GM18502 (cell line): ENCODE results near the gene ZFP42.
"Not testable (repeated sequence)": the region's sequence is repeated elsewhere in the genome, so short reads cannot be mapped to it uniquely, and the experiment has no call there.

Experiments
- ATAC-seq: cut with Tn5 transposase; IDR thresholded peaks from one replicate; pipeline ENCODE4 v1.9.1; 2021; ENCODE audit warnings: mild to moderate bottlenecking; ENCODE audit not compliant: unreplicated experiment, poor library complexity

ZFP42 gene

DNA sequence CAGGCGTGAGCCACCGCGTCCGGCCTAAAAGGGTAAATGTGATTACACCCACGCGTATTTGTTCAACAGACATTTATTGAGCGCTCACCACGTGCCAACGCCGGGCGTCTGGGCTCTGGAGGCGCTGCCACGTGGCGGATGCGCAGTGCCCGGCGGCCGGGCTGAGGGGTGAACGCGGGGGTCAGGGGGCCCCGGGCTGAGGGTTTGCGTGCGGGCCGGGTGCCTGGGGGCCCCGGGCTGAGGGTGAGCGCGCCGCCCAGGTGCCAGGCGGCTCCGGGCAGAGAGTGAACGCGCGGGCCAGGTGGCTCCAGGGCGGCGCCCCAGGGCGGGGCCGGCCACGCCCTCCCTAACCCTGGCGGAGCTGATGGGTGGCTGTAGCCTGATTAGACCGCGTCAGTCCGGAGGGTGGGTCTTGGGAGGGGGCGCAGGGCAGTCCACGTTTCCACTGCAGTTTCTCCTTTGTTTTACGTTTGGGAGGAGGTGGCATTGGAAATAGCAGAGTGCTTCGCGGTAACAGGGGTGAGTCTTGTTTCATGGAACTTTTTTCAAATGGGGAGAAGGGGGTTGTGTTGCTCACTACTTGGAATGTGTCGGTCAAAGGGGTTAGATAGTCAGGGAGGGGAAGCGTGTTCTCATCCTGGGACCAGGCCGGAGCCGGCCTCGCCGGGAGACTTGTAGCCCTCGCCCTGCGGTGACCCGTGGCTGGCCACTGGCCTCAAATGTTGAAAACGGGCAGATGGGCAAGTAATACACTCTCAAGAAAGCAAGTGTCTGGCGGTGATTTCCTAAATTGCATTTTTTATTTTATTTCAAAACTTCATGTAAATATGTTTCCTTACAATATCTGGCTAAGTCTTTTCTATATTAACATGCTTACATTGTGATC is at the start of gene ZFP42:
Gene ZFP42, plus strand, starts transcription at position 450 of the 886 bp plus-strand sequence. CDS start 7,037 bp downstream, outside the sequence.
- no peak for ATAC-seq

DNA sequence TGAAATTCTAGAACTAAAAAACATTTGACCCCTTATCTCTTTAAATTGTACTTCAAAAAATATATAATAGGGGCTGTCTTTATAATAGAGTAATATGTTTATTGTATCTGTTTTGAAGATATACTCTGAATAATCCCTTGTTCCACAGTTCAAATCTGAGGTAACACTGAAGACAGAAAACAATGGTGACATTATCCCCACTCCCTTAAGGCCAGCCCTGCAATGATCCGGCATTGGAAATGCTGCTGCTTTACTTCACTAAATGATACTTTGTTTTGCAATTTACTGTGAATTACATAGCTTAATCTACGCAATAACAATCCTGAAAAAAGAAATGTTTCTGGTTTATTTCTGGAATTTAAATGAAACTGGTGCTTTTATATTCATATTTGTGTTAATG is 34.4 kb upstream of the ZFP42 start:
- ATAC-seq = no peak

DNA sequence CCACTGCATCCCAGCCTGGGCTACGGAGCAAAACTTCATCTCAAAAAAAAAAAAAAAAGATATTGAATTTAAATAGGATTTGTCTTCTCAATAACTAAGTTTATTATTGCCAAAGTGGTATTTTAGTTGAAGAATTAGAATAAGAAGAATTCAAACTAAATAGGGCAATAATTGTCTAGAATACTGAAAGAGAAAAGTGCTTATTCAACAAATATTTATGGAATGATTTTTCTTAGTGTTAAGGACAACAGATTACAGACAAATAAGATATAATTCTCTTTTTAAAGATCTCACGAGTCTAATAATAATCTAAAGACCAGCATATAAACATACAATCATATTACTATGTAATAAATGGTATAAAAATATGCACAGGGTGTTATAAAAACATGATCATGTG is 33.6 kb upstream of the ZFP42 start:
- no peak for ATAC-seq

DNA sequence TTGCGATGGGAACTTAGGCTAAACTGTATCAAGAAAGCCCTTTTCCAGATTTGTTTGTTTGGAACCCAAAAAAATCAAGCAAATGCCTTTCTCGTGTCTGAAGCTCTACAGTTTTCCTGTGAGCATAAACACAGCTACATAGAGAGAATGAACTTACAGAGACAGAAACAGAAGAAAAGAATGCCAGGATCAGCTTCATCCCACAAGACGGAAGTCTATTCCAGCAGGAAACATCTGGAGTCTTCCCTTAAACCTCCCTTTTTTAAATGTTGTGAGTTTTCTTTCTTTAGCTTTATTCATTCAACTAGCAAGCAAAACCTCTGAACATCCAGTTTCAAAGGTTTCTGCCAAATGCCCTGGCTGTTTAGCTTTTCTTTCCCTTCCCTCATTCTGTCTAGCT is 32.6 kb upstream of the ZFP42 start:
- no peak for ATAC-seq

DNA sequence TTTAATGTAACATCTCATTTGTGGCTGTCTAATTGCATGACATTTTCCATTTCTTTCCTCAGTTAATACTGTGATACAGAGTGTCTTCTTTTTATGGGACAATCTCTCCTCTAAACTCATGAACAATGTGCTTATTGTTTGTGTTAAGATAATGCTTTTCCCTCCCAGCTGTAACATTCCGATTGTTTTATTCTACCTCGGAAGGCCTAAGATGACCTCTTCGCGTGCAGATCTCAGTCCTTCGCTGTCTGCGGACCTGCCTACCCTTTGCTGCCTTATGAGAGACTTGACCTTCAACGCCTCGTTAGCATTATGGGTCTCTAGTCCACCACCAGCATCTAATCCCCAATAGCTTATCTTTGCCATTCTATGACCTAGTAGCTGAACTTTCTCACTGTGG is 29.8 kb upstream of the ZFP42 start:
- no peak for ATAC-seq

DNA sequence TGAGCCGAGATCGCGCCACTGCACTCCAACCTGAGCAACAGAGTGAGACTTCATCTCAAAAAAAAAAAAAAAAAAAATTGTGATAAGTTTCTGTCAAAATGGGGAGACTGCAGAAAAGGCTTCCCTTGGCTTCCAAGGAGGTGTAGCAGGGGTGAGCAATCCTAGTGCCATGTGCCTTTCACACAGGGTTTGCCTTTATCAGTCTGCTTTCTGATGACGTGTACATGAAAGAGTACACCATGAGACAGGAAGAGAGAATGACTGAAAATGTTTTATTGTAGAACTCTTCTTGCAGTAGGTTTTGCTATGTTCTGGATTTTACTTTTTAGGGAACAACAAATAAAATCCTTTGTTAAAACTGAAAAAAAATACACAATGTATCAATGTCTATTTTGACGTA is 23.4 kb upstream of the ZFP42 start:
- ATAC-seq = no peak

DNA sequence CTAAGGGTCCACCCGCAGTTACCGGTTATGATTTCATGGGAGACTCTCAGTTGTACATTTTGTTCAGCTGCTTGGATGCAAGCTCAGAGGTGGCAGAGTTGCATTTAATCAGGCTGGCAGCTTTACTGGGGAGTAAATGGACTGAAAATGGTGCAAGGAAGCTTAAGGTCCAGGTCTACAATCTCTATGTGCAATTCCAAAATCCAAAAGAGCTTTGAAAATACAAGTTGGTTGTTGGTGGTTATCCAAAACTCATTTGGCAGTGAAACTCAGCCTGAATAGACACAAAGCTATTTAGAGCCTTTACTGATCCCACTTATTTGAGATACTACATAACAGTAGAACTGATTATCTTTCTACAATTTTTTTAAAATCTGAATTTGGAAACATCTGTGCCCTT is 11.8 kb upstream of the ZFP42 start:
- no peak for ATAC-seq

DNA sequence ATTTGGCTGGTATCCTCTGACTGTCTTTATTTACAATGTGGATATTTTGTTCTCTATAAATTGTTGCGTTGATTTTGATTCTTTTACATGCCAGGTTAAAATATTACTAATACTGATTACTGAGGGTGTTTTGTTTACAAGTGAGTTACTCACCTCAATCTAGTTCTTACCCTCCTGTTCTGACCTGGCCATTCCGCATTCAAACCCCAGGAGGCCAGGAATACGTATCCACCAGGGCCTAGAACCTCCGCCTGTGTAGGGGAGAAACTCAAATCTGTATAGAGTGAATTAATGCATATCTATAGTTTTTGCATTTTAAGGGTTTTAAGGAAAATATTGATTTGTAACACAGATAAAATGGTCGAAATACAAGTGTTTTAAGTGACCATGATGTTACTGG is 2.6 kb upstream of the ZFP42 start:
- ATAC-seq = no peak

DNA sequence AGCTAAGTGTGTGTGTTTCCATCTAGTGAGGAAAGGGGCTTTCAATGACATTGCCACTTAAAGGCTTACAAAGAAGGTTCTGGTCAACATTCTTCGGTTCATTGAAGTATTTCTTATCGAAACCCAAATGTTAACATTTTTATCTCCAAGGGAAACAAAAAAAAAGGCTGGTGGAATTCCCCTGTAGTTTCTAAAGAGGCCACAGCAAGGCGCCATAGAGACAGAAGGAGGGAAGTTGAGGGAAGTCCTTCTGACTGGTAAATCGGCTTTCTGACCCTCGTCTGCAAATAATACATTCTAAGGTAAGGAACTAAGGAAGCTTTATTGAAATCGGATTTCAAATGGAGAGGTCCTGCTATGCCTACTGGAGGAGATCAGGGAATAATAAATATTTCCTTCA is 1.7 kb upstream of the ZFP42 start:
- ATAC-seq = no peak

DNA sequence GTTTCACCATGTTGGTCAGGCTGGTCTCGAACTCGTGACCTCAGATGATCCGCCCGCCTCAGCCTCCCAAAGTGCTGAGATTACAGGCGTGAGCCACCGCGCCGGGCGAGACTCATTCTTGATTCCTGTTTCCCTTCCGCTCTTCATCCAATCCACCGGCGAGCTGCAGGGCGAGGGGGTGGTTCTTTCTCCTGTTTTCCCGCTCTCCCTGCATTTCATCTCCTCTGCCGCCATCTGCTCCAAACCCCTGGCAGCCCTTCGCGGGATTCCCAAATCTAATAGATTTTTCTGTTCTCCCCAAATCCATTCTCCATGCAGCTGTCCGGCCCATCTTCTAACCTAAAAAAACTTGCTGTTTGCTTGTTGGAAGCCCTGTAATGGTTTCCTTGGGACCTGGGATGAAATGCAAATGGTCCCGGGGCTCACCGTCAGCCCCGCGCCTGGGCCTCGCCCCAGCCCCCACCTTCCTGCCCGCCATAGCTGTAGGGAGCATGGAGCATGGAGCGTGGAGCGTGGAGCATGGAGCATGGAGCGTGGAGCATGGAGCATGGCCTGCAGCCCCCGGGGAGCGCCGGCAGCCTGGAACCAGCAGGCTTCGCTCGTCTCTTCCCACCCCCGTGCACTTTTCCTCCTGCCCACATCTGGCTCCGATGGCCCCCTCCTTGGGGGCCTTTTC is 1.1 kb downstream of the ZFP42 start:
- no peak for ATAC-seq

DNA sequence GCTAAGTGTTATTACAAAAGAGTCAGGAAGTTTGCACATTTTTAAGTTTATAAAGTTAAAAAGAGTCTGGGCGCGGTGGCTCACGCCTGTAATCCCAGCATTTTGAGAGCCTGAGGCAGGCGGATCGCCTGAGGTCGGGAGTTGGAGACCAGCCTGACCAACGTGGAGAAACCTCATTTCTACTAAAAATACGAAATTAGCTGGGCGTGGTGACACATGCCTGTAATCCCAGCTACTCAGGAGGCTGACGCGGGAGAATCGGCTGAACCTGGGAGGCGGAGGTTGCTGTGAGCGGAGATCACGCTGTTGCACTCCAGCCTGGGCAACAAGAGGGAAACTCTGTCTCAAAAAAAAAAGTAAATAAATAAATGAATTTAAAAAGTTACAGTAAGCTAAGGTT is 2.4 kb downstream of the ZFP42 start:
- not testable (repeated sequence) for ATAC-seq

DNA sequence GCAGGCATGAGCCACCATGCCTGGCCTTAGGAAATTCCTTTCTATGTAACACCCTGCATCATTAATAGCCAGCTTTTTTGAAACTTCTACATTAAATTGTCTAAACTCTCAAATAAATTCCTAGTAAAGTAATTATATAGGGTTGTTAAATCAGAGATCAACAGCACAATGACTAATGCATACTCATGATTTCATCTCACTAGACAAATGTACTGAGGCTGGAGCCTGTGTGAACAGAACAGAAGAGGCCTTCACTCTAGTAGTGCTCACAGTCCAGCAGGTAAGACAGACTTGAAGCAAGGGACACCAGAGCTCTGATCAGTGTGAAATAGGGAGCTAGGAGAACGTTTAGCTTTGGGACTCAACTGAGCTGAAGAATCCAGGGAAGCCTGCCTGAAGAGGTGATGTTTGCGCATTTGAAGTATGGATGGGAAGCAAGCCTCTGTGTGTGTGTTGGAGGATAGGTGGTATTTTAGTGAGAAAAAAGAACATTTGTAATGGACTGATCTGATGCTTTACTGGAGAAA is 3.9 kb downstream of the ZFP42 start:
- no peak for ATAC-seq

DNA sequence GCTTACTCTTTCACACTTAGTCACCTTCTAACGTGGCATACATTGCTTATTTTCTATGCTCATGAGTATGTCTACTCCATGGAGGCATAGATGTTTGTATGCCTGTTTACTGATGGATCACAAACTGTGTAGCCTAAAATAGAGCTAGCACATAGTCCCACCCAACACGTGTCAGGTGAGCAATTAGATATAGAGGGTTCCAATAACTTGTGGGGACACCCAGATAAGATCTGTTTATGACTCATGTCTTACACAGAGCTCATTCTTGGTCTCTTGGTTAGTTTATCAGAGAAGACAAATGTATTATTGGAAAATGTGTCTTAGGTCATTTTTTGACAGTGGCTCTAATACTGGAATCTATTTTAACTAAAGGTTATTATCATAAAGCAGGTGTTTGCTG is 6.8 kb downstream of the ZFP42 start:
- no peak for ATAC-seq

DNA sequence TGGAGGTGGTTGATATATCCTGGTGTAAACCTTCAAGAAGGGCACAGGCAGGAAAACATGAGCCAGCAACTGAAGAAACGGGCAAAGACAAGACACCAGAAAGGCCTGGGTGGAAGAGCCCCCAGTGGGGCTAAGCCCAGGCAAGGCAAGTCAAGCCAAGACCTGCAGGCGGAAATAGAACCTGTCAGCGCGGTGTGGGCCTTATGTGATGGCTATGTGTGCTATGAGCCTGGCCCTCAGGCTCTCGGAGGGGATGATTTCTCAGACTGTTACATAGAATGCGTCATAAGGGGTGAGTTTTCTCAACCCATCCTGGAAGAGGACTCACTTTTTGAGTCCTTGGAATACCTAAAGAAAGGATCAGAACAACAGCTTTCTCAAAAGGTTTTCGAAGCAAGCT is 7.2 kb downstream of the ZFP42 start:
- ATAC-seq = no peak

DNA sequence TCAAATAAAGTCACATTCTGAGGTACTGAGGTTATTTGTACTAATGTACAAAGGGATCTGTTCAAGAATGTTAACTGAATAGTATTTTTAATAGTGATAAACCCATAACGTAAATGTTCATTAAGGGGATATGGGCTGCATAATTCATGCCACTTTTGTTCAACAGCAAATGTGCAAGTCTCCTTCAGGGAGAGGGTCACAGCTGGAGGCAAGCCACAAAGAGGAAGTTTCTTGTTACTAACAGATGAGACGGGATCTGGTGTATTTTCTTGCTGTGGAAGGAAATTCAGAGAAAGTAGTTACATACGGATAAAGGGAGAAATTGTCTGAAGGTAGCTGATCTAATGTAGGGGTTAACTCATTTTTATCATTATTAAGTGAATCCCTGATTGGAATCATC is 10.0 kb downstream of the ZFP42 start:
- ATAC-seq = no peak

DNA sequence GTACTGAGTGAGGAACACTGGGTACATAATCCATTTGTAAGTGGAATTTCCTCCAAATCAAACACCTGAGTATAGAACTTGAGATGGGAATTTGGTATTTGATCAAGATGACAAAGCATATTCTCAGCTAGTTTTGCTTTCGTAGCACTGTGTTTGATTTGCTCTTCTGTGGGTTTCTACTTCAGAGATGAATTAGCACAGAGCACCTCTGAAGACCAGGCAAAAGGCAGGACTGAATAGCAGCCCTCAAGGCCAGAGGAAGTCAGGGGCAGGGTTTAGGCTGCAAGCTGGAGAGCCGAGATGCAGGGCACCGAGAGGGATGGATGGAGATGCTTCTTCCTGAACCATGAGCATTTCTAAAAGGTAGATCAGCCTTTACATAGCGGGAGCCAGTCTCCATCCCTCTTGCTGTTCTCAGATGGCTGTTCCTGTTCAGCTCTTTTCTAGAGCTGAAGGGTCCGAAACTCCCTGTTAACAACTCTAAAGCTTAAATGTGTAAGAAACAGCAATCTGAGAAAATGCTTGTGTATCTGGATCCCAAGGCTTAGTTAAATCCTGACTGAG is 10.8 kb downstream of the ZFP42 start:
- no peak for ATAC-seq

DNA sequence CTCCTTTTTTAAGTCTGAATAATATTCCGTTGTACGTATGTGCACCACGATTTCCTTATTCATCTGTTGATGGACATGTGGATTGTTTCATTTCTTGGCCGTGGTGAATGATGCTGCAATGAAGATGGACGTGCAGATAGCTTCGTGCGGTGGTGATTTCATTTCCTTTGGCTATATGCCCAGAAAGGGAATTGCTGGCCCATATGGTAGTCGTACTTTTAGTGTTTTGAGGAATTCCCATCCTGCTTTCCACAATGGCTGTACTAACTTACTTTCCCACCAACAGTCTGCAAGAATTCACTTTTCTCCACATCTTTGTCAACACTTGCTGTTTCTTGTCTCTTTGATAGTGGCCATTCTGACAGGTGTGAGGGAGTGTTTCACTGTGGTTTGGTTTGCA is 12.8 kb downstream of the ZFP42 start:
- ATAC-seq = no peak

DNA sequence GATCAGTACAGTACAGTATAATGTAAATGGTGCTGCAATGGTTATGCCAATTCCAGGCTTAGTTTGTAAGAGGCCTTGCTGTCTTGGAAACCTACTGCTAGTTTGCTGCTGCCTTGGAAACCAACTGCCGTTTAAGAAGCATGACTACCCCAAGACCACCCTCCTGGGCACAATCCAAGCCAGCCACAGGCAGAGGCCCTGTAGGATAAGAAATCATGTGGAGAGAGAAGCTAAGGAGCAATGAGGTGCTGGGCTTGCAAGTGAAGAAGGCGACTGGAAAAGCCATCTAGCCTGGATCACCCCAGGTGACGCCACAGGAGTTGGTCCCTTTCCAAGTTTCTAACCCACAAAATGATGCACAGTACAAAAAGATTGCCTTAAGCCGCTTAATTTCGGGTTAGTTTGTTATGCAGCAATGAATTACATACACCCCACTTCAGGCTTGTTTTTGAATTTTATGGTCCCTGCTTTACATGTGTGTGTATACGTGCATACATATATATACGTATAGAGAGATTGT is 16.9 kb downstream of the ZFP42 start:
- no peak for ATAC-seq

DNA sequence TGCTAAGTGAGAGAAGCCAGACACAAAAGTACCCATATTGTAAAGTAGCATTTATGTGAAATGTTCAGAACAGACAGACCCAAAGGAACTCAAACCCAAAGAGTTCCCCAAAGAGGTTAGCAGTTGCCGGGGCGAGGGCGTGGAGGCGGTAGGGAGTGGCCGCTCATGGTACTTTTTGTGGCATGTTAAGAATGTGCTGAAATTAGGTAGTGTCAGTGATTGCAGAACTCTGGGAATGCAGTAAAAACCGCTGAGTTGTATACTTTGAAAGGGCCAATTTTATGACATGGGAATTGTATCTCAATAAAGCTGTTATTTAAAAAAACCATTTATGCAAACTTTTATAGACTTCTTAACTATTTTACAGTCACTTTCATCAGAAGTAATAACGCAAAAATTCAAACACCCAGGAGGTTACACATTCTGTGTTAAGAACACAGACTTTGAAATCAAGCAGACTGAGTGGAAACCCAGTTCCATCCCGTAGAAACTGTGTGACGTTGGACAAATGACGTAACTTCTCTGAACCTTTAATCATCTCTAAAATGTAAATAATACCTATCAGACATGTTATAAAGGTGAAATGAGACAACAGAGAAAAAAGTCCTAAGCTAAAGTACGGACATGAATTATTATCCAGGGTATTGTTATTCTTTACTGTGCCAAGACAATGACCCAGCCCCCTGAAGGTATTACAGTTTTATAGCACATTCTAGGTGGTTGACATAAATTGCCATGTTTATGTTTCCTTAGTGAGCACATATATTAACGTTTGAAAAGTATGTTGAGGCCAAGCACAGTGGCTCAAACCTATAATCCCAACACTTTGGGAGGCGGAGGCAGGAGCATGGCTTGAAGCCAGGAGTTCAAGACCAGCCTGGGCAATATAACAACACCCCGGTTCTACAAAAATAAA is 19.7 kb downstream of the ZFP42 start:
- ATAC-seq = no peak

DNA sequence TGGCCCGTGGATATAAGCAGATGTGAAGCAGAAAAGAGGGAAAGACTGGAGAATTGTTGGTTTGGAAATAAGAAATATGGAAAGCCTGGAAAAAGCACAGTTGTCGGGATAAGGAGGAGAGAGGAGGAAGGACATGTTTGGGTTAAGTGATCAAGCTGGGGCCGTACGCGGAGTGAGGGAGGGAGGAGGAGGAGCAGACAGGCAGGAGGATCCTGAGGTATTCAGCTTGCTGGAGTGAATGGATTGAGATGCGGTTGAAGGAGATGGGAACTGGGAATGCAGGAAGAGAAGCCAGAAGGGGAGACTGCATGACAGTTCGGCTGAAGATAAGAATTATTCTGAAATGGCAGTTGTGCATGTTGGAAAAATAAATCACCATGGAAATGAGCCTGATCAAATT is 21.2 kb downstream of the ZFP42 start:
- no peak for ATAC-seq
